ENCODE data around the gene RBMX2.

- TF ChIP-seq CTCF (IDR thresholded peaks at IDR 0.05) (no peak), ZFX (IDR thresholded peaks at IDR 0.05; ENCODE audit: borderline replicate concordance) (no peak)
These were observed 23.6 kb upstream of the RBMX2 start for GRCh38 chrX:130378024-130378669.
